A673 (cell line): ENCODE results near the gene PRICKLE1. TPM values are rescaled to one million over a fixed set of nuclear protein-coding genes. Genes with fewer than 3 reads are reported as not detected.

ENCODE experiments used
- BruUV-seq: library from RNA; stranded (reverse); fragments of 400-500 nt; replicated peaks from 2 replicates; lab custom pipeline; 2021; lab: Mats Ljungman, UMichigan
- CTCF ChIA-PET: fragments of 300-600 bp; sonication (Branson Sonifier 250); formaldehyde crosslinking; loops from one replicate; lab custom pipeline; 2022; ENCODE audit warnings: antibody characterized with exemption; lab: Charles Lee
- POLR2A ChIA-PET: fragments of 300-600 bp; sonication (Branson Sonifier 250); formaldehyde crosslinking; loops from one replicate; lab custom pipeline; 2022; ENCODE audit warnings: antibody characterized with exemption; ENCODE audit not compliant: low non-redundant PET; lab: Charles Lee
- DNase-seq: peaks from one replicate; pipeline ENCODE4 v3.0.0-alpha.2; 2015; ENCODE audit warnings: low spot score
- H3K27ac ChIP-seq: fragments of 200-600 bp; sonication (generic); 2 replicates; pipeline ENCODE4 v1.5.1; 2016; ENCODE audit warnings: mixed run types, low read depth, mild to moderate bottlenecking, mixed read lengths, antibody characterized with exemption, low read length; ENCODE audit not compliant: poor library complexity, severe bottlenecking
- H3K27me3 ChIP-seq: fragments of 200-600 bp; sonication (generic); replicated peaks from 2 replicates; pipeline ENCODE4 v1.6.1; 2017; ENCODE audit warnings: mixed run types, low read depth, mild to moderate bottlenecking, mixed read lengths, antibody characterized with exemption, low read length; ENCODE audit not compliant: insufficient read depth, poor library complexity
- H3K36me3 ChIP-seq: fragments of 200-600 bp; sonication (generic); 2 replicates; pipeline ENCODE4 v1.6.1; 2016; ENCODE audit warnings: mixed run types, mild to moderate bottlenecking, mixed read lengths, antibody characterized with exemption, low read length; ENCODE audit not compliant: insufficient read depth, poor library complexity, severe bottlenecking
- H3K4me1 ChIP-seq: fragments of 200-600 bp; sonication (generic); 2 replicates; pipeline ENCODE4 v1.6.1; 2017; ENCODE audit warnings: mixed run types, mild to moderate bottlenecking, mixed read lengths, antibody characterized with exemption, low read length; ENCODE audit not compliant: insufficient read depth, poor library complexity, severe bottlenecking
- H3K4me3 ChIP-seq: fragments of 200-600 bp; sonication (generic); 2 replicates; pipeline ENCODE4 v1.5.1; 2016; ENCODE audit warnings: low read depth, mixed run types, mild to moderate bottlenecking, mixed read lengths, low read length; ENCODE audit not compliant: poor library complexity, severe bottlenecking
- H3K9me3 ChIP-seq: fragments of 200-600 bp; sonication (generic); 2 replicates; pipeline ENCODE4 v1.6.1; 2016; ENCODE audit warnings: mixed run types, low read depth, mild to moderate bottlenecking, mixed read lengths, antibody characterized with exemption, low read length; ENCODE audit not compliant: poor library complexity, severe bottlenecking
- EZH2 ChIP-seq: fragments of 200-600 bp; sonication (generic); IDR thresholded peaks from 2 replicates; pipeline ENCODE4 v1.6.1; 2017; ENCODE audit warnings: borderline replicate concordance, low read depth, mild to moderate bottlenecking, mixed read lengths, antibody characterized with exemption, low read length; ENCODE audit not compliant: poor library complexity, severe bottlenecking
- intact Hi-C: fragments of 100-400 bp; cut with micrococcal nuclease; formaldehyde crosslinking; loops from one replicate; pipeline ENCODE4 v1.10.0; 2022; ENCODE audit not compliant: unreplicated experiment
- total RNA-seq: library from RNA; stranded (reverse); gene quantifications from 2 replicates; pipeline ENCODE4 v1.2.3, GENCODE V29; 2021
- TF ChIP-seq, protein P1 (sequence below): fragments of 300-800, 200-600 bp; sonication (generic); conservative IDR thresholded peaks from 2 replicates; pipeline ENCODE4 v1.5.1; 2017; ENCODE audit warnings: low read depth, mild to moderate bottlenecking, antibody characterized with exemption, low read length, moderate library complexity, mixed read lengths

PRICKLE1 gene
- total RNA-seq, 1 experiment from 2014 or later, result 1.1 TPM

DNA sequence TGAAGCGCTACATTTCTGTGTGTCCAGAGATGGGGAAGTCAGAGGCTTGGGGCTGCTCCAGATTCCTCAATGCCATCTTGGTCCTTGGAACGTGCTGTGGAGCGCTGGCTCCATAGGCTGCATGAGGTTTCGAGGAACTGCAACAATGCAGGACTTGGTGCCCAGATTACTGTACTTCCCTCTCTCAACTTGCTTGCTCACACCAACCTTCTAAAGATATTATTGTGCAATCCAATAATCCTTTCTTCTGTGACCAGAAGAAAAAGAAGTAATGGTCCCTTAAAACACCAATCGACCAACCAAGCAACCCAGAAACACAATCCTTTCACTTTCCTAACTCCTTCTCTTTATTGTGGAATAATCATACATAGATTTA is 3.7 kb downstream of the PRICKLE1 start:
- no peak for DNase-seq
- TF ChIP-seq, protein P1, sequence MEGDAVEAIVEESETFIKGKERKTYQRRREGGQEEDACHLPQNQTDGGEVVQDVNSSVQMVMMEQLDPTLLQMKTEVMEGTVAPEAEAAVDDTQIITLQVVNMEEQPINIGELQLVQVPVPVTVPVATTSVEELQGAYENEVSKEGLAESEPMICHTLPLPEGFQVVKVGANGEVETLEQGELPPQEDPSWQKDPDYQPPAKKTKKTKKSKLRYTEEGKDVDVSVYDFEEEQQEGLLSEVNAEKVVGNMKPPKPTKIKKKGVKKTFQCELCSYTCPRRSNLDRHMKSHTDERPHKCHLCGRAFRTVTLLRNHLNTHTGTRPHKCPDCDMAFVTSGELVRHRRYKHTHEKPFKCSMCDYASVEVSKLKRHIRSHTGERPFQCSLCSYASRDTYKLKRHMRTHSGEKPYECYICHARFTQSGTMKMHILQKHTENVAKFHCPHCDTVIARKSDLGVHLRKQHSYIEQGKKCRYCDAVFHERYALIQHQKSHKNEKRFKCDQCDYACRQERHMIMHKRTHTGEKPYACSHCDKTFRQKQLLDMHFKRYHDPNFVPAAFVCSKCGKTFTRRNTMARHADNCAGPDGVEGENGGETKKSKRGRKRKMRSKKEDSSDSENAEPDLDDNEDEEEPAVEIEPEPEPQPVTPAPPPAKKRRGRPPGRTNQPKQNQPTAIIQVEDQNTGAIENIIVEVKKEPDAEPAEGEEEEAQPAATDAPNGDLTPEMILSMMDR, result no peak
- no peak for TF ChIP-seq EZH2
- no TSS peak for BruUV-seq
- Histone ChIP-seq H3K4me3 (no peak overlapping the region), H3K4me1 (peaks cover 26% of the 10 kb centered on the region), H3K36me3 (no peaks in the 10 kb centered on the region), H3K9me3 (no peaks in the 10 kb centered on the region), H3K27me3 (peaks cover 17% of the 10 kb centered on the region), H3K27ac (no peak overlapping the region)
- ChIA-PET CTCF (no interaction called here), POLR2A (no interaction called here)
- intact Hi-C loops, result loop anchor here (5.0 kb wide), 3 partner anchors 104 to 751 kb away; no protein-coding TSS in a partner anchor

DNA sequence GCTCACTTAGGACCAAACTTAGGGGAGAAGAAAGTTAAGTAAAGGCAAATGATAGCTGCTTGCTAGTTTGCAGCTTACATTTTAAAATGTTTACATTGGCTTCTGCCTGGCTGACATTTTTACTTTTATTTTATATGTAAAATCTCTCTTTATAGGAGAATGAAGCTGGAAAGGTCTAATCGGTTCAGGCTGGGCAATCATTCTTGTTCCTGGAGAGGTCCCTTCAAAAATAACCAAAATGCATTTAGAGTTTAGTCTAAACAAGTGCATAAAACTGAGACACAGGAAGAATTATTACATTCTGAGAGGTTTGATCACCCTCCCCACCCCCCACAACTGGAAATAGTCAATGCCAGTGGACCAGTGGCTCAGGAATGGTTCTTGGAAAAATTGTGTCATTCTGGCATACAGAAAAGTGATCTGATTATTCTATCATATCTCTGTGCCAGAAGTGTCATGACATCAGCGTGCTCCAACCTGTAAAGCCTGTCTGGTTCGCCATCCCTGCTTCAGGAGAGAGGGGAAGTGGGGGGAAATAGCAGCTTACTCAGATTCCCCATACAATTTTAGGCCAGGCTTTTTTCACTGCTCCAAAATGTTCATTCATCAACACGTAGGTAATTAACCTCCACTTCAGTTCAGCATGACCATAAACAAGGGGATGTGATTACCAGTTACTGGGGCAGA is 4.2 kb downstream of the PRICKLE1 start:
- no peak for DNase-seq
- Histone ChIP-seq H3K27me3 (peaks cover 13% of the 10 kb centered on the region), H3K27ac (no peak overlapping the region), H3K4me3 (no peak overlapping the region), H3K36me3 (no peaks in the 10 kb centered on the region), H3K4me1 (peaks cover 26% of the 10 kb centered on the region), H3K9me3 (no peaks in the 10 kb centered on the region)
- intact Hi-C loops, result loop anchor here (5.0 kb wide), 3 partner anchors 103 to 752 kb away; no protein-coding TSS in a partner anchor
- BruUV-seq, result no TSS peak
- ChIA-PET CTCF (no interaction called here), POLR2A (no interaction called here)
- TF ChIP-seq EZH2, result no peak
- TF ChIP-seq, protein P1, result no peak

DNA sequence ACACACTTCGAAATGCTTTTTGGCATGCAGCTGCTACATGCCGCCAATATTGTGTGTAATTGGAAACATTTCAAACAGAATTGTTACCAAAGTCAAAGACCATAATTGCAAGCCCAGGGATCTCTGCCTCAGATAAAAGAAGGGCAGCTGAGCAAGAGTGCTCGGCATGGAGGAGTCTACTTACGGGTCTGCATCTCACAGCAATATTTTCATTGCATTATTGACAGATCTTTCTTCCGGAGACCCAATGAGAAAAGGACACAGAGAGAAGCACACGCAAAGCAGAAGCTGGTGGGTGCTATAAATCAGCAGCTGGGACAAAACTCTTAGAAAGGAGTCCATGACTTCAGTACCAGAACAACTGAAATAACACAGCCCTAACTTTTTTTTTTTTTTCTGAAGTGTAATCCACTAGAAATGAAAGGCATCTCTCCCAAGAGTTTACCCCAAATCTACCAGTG is 4.9 kb downstream of the PRICKLE1 start:
- intact Hi-C loops, result loop anchor here (5.0 kb wide), 3 partner anchors 102 to 753 kb away; no protein-coding TSS in a partner anchor
- CTCF ChIA-PET, result no interaction called here
- H3K9me3 ChIP-seq, result no peaks in the 10 kb centered on the region
- peaks cover 8% of the 10 kb centered on the region for H3K27me3 ChIP-seq
- POLR2A ChIA-PET, result no interaction called here
- no peaks in the 10 kb centered on the region for H3K36me3 ChIP-seq
- H3K4me3 ChIP-seq, result no peak overlapping the region
- no peak for TF ChIP-seq EZH2
- TF ChIP-seq, protein P1, result no peak
- H3K27ac ChIP-seq, result no peak overlapping the region
- DNase-seq, result no peak
- H3K4me1 ChIP-seq, result peaks cover 22% of the 10 kb centered on the region
- BruUV-seq, result no TSS peak
